HUES48 (cell line): Measurements from ENCODE around the gene TSC1.

Experiments used
- H3K27ac ChIP-seq: one replicate; pipeline ENCODE4 v1.7.0; 2013; ENCODE audit warnings: low read depth, low read length, inconsistent platforms
- H3K27me3 ChIP-seq: 2 replicates; pipeline ENCODE4 v1.6.1; 2013; ENCODE audit warnings: mild to moderate bottlenecking, low read length; ENCODE audit not compliant: control insufficient read depth, insufficient read depth
- H3K36me3 ChIP-seq: 2 replicates; pipeline ENCODE4 v1.6.1; 2013; ENCODE audit warnings: low read length; ENCODE audit not compliant: control insufficient read depth, insufficient read depth
- H3K4me1 ChIP-seq: 2 replicates; pipeline ENCODE4 v1.6.1; 2013; ENCODE audit warnings: mild to moderate bottlenecking, low read length; ENCODE audit not compliant: control insufficient read depth, insufficient read depth
- H3K4me3 ChIP-seq: 2 replicates; pipeline ENCODE4 v1.5.1; 2013; ENCODE audit warnings: mild to moderate bottlenecking, low read depth, low read length
- H3K9ac ChIP-seq: 2 replicates; pipeline ENCODE4 v1.6.1; 2013; ENCODE audit warnings: mild to moderate bottlenecking, low read depth, low read length, moderate library complexity
- H3K9me3 ChIP-seq: 2 replicates; pipeline ENCODE4 v1.6.1; 2013; ENCODE audit warnings: low read length; ENCODE audit not compliant: control insufficient read depth, insufficient read depth

Gene TSC1

DNA sequence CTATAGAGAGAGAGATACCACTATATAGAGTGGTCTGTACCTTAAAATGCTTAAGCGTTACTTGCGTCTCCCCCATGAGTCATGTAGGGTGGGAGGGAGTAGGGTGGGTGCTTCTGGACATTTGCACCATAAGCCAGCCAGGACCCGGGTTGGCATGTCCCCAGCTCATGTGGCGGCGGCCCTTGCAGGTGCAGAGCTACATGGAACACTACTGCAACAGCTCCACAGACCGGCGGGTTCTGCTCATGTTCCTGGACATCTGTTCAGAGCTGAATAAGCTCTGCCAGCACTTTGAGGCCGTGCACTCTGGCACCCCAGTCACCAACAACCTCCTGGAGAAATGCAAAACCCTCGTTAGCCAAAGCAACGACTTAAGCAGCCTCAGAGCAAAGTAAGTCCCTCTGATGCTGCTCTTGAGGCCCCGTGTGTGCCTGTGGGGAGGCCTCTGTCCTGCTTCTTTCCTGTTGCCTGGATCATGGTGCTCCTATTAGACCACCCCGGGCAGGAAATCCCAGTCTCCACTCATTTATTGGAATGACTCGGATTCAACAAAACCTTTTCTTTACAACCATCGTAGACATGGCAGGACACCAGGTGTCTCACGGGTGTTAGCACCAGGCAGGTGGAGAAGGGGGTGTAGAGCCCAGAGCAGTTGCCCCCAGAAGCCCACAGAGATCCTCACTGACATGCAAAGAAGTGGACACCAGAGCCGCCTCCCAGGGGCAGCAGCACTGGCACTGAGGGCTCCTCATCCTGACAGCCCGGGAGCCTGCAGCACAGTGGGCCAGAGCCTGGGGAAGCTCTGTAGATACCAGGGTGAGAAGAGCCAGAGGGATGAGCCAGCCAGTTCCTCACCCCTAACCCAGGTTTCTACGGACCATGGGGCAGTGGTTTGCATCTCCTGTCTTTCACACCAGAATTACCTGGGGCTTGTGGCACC, 57.0 kb downstream of the TSC1 start:
- no peaks in the 10 kb centered on the region for H3K27me3 ChIP-seq
- H3K9ac ChIP-seq: no peak overlapping the region

GRCh38 chr9:132886334-132886725, 58.1 kb downstream of the TSC1 start:
- Histone ChIP-seq H3K27ac (no peak overlapping the region), H3K27me3 (no peaks in the 10 kb centered on the region), H3K4me1 (no peaks in the 10 kb centered on the region), H3K9ac (no peak overlapping the region), H3K36me3 (no peaks in the 10 kb centered on the region), H3K4me3 (no peak overlapping the region), H3K9me3 (no peaks in the 10 kb centered on the region)

More for the DNA sequence above, 57.0 kb downstream of the TSC1 start:
- Histone ChIP-seq H3K4me3 (no peak overlapping the region), H3K27ac (no peak overlapping the region), H3K9me3 (no peaks in the 10 kb centered on the region), H3K36me3 (peaks cover 4% of the 10 kb centered on the region; the same call in 1 of the 2 replicates), H3K4me1 (no peaks in the 10 kb centered on the region)

GRCh38 chr9:132885720-132886333, 58.6 kb downstream of the TSC1 start:
- H3K4me1 ChIP-seq: no peaks in the 10 kb centered on the region
- H3K27ac ChIP-seq: no peak overlapping the region
- H3K36me3 ChIP-seq: no peaks in the 10 kb centered on the region
- H3K9ac ChIP-seq: no peak overlapping the region
- H3K4me3 ChIP-seq: no peak overlapping the region
- no peaks in the 10 kb centered on the region for H3K27me3 ChIP-seq
- H3K9me3 ChIP-seq: no peaks in the 10 kb centered on the region

- H3K9me3 ChIP-seq: no peaks in the 10 kb centered on the region
- no peaks in the 10 kb centered on the region for H3K36me3 ChIP-seq
- H3K4me3 ChIP-seq: no peak overlapping the region
- no peak overlapping the region for H3K9ac ChIP-seq
- no peaks in the 10 kb centered on the region for H3K4me1 ChIP-seq
- no peak overlapping the region for H3K27ac ChIP-seq
- peaks cover 5% of the 10 kb centered on the region; the same call in 1 of the 2 replicates for H3K27me3 ChIP-seq
Measured at GRCh38 chr9:132883349-132884294, 60.8 kb downstream of the TSC1 start.

DNA sequence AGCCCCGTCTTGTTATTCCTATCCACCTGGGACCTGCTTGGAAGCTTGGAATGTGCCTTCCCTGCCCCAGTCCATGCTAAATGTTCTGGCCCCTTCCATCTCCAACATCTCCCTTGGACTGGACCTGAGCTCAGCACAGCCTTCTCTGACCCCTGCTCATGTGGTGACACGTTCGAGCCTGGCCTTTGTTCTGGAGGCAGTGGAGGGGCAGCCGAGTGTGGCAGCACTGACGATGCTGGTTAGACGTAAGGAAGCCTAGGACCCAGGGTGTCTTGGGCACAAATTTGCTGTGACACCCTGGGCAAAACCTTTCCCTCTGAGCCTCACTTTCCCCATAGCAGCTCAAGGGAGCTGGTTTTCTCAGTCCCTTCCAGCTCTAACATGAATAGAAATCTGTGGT, 61.8 kb downstream of the TSC1 start:
- Histone ChIP-seq H3K9me3 (no peaks in the 10 kb centered on the region), H3K9ac (no peak overlapping the region), H3K36me3 (no peaks in the 10 kb centered on the region), H3K4me1 (no peaks in the 10 kb centered on the region), H3K27ac (no peak overlapping the region), H3K4me3 (no peak overlapping the region), H3K27me3 (peaks cover 8% of the 10 kb centered on the region)

GRCh38 chr9:132881826-132882225, 62.6 kb downstream of the TSC1 start:
- H3K9ac ChIP-seq: no peak overlapping the region
- H3K27me3 ChIP-seq: peaks cover 14% of the 10 kb centered on the region
- no peak overlapping the region for H3K4me3 ChIP-seq
- H3K36me3 ChIP-seq: no peaks in the 10 kb centered on the region
- no peaks in the 10 kb centered on the region for H3K9me3 ChIP-seq
- H3K27ac ChIP-seq: no peak overlapping the region
- H3K4me1 ChIP-seq: no peaks in the 10 kb centered on the region

DNA sequence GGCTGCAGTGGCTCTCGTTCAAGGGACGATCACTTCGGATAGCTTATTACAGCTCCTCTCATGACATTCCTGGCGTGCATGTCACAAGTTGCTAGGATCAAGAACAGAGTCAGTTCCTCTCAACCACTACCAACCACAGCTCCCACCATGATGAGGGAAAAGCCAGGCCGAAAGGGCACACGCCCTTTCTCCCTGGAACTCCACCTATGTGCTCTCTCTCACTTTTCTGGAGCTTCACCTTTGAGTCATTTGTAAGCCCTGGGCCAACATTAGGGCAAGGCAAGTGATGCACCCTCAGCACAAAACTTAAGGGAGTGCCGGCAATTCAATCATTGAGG, 64.1 kb downstream of the TSC1 start:
- H3K27me3 ChIP-seq: peaks cover 25% of the 10 kb centered on the region
- no peak overlapping the region for H3K9ac ChIP-seq
- no peaks in the 10 kb centered on the region for H3K4me1 ChIP-seq
- H3K9me3 ChIP-seq: no peaks in the 10 kb centered on the region
- H3K27ac ChIP-seq: no peak overlapping the region
- H3K36me3 ChIP-seq: no peaks in the 10 kb centered on the region
- H3K4me3 ChIP-seq: no peak overlapping the region

DNA sequence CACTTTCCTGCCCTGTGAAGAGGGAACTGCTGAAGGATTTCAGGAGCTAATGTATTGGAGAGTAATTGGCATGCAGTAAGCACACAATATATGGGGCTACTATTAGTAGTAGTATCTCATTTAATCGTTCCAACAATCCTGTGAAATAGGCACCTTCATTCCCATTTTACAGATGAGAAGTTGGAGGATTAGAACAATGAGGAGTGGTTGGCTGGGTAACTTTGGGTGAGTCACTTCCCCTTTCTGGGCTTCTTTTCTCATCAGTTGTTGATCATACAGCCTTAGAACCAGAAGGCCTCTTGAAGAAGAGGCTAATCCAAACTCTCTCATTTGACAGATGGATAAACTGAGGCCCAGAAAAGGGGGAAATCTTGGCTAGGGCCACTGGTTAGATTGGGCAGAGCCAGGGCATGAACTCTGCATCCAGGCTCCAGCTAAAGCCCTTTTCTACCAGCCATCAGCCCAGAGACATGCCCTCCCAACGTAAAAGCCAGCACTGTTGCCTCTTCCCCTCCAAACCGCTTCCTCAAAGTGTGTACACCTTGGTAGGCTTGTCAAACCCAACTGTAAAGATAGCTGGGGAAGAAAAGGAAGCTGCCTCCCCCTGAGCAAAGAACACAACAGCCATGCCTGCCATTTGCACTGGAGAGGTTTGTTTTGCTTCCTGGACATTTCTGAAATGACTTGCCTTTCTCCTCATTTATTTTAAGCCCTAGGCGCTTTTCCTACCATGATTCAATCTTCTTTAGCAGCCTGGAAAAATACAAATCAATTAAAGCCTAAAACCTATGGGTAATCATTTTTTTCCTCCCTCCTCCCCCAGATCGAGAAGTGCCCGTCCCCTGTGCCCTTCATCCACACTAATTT, 64.7 kb downstream of the TSC1 start:
- no peak overlapping the region for H3K9ac ChIP-seq
- H3K4me1 ChIP-seq: no peaks in the 10 kb centered on the region
- no peak overlapping the region for H3K4me3 ChIP-seq
- H3K27ac ChIP-seq: no peak overlapping the region
- peaks cover 25% of the 10 kb centered on the region for H3K27me3 ChIP-seq
- H3K36me3 ChIP-seq: no peaks in the 10 kb centered on the region
- no peaks in the 10 kb centered on the region for H3K9me3 ChIP-seq

- Histone ChIP-seq H3K9me3 (no peaks in the 10 kb centered on the region), H3K27ac (peak within 1 kb of the TSS; percentile 18), H3K9ac (peak within 1 kb of the TSS; percentile 22; the same call in 1 of the 2 replicates), H3K4me3 (peak within 1 kb of the TSS; percentile 82), H3K4me1 (no peaks in the 10 kb centered on the region), H3K36me3 (no peaks in the 10 kb centered on the region), H3K27me3 (peaks cover 25% of the 10 kb centered on the region)
Measured at GRCh38 chr9:132878695-132879456, 65.5 kb downstream of the TSC1 start, which contains the start of gene SPACA9. SPACA9 (plus strand) TSS chr9:132878898; CDS start chr9:132883948, 5,050 bp downstream.
